Lower lobe of right lung (tissue), 2 donors: ENCODE data around the gene HS3ST3B1. TPM values are rescaled to one million over a fixed set of nuclear protein-coding genes. Genes with fewer than 3 reads are reported as not detected.

Experiments used
- ATAC-seq, 2 donors: fragments of 200-7000 bp; cut with Tn5 transposase; one replicate each; pipeline ENCODE4 v1.9.1; 2020 to 2022; ENCODE audit warnings: mild to moderate bottlenecking in 2 of 2, moderate library complexity in 2 of 2
- DNase-seq: peaks from one replicate; pipeline ENCODE4 v3.0.0-alpha.2; 2020
- H3K27ac ChIP-seq: fragments of 200-600 bp; one replicate; pipeline ENCODE4 v1.8.0; 2022
- H3K27me3 ChIP-seq: fragments of 200-600 bp; one replicate; pipeline ENCODE4 v1.8.0; 2022; ENCODE audit warnings: low read depth
- H3K36me3 ChIP-seq: fragments of 200-600 bp; one replicate; pipeline ENCODE4 v1.8.0; 2022; ENCODE audit warnings: mild to moderate bottlenecking
- H3K4me1 ChIP-seq: fragments of 200-600 bp; one replicate; pipeline ENCODE4 v1.8.0; 2022
- H3K4me3 ChIP-seq: fragments of 200-600 bp; one replicate; pipeline ENCODE4 v1.8.0; 2022; ENCODE audit warnings: mild to moderate bottlenecking
- H3K9me3 ChIP-seq: fragments of 200-600 bp; one replicate; pipeline ENCODE4 v1.8.0; 2022
- intact Hi-C: fragments of 100-400 bp; cut with DNase I; formaldehyde crosslinking; loops from one replicate; pipeline ENCODE4 v1.11.0; 2022
- total RNA-seq: library from RNA; stranded (reverse); fragmentation: NEBNext Ultra II Directional; extraction: Animal tissue kit (Norgen Biotek cat#: 25700); gene quantifications from one replicate; pipeline ENCODE4 v1.2.1, GENCODE V29; 2021
- TF ChIP-seq, protein P1 (sequence below): fragments of 200-600 bp; IDR thresholded peaks from one replicate; pipeline ENCODE4 v1.8.0; 2022; ENCODE audit warnings: antibody characterized with exemption, mild to moderate bottlenecking
- donor health status: DM: no; HTN: yes; CAD: no; lungs with severe emphysema.

HS3ST3B1 gene
- total RNA-seq, 1 donor from 2014 or later: 3.4 TPM

DNA sequence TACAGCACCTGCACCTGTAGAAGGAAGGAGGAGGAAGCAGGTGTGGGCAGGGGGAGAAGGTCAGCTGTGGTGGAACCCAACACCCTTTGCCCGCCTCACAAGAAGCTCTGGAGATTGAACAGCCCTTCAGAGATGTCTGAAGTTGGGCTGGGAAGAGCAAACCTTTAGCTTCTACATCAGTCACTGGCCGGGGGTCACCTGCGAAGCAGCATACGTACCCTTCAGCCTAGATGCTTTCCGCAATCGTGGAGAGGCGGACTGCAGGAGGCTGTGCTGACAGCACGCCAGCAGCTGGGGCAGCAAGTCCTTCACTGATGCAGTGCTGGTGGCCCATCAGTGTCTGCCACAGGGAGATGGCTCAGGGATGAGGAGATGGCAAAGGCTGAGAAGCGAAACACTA lies 5.2 kb upstream of the HS3ST3B1 start:
- intact Hi-C loops: no loop called here

DNA sequence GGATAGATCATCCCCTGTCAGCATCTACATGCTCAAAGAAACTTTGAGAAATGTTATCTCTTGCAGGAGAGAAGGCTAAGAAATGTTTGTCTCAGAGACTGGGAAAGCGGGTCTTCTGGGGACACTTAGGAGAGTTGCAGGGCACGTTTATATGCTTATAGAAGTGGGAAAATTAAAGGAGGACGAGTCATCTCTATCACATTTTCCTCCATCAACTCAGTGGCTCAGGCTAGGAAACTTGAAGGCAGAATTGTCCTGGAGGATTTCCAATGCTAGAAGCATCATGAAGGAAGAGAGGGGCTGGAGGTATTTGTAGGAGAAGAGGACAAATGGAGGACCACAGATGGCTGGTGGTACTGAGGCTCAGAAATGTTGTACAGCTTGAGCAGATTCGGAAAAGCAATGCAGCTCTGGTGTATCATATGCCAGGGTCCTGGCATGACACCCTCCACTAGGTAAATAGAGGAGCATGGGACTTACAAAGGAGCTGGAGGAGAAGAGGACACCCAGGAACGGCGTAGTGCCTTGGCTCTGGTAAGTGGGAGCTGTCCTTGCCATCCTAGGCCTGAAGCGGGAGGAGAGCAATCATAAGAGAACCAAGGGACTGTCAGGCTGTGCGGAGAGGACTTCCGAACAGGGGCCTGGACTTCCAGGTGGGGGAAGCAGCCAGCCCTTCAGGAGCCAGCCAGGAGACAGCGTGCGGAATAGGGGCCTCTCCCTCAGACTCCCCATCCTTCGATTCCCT lies 4.5 kb upstream of the HS3ST3B1 start:
- Histone ChIP-seq H3K36me3 (no peaks in the 10 kb centered on the region), H3K27me3 (peaks cover 81% of the 10 kb centered on the region), H3K4me3 (no peak overlapping the region), H3K4me1 (peaks cover 14% of the 10 kb centered on the region), H3K27ac (no peak overlapping the region), H3K9me3 (no peaks in the 10 kb centered on the region)
- TF ChIP-seq, protein P1, sequence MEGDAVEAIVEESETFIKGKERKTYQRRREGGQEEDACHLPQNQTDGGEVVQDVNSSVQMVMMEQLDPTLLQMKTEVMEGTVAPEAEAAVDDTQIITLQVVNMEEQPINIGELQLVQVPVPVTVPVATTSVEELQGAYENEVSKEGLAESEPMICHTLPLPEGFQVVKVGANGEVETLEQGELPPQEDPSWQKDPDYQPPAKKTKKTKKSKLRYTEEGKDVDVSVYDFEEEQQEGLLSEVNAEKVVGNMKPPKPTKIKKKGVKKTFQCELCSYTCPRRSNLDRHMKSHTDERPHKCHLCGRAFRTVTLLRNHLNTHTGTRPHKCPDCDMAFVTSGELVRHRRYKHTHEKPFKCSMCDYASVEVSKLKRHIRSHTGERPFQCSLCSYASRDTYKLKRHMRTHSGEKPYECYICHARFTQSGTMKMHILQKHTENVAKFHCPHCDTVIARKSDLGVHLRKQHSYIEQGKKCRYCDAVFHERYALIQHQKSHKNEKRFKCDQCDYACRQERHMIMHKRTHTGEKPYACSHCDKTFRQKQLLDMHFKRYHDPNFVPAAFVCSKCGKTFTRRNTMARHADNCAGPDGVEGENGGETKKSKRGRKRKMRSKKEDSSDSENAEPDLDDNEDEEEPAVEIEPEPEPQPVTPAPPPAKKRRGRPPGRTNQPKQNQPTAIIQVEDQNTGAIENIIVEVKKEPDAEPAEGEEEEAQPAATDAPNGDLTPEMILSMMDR: no peak
- intact Hi-C loops: no loop called here
- ATAC-seq: no peak
- DNase-seq: no peak

More for the DNA sequence above, 5.2 kb upstream of the HS3ST3B1 start:
- Histone ChIP-seq H3K9me3 (no peaks in the 10 kb centered on the region), H3K4me3 (no peak overlapping the region), H3K27ac (no peak overlapping the region), H3K36me3 (no peaks in the 10 kb centered on the region), H3K27me3 (peaks cover 80% of the 10 kb centered on the region), H3K4me1 (peaks cover 12% of the 10 kb centered on the region)
- no peak for DNase-seq
- ATAC-seq: no peak
- TF ChIP-seq, protein P1: no peak

DNA sequence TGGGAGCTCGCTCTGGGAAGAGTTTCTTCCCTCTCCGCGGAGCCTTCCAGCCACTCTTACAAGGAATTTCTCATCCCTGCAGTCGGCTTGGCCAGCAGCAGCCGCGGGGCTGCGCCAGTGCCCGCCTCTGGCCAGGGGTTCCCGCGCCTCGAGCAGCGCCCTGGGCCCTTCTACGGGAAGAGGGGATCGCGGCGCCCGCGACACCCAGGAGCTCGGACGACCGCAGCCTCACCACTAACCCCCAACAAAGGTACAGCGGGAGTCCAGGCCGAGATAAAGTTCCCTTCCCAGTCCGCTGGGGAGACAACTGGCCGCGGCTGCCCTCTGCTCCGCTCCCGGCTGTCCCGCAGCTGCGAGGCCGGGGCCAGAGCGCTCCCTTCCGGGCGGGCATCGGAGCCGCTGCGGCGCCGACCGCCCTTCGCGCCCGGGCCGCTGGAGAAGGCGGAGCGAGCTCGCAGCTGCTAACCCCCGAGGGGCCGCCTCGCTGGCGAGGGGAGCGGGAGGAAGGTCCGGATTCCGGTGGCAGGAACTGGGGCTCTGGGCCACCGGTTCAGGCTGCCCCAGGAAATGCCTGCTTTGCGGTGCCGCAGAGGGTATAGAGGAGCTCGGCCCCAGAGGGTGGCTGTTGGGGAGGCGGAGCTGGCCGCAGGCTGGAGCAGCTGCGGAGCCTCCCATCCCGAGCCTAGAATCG lies 3.6 kb upstream of the HS3ST3B1 start:
- ATAC-seq: peak in 1 of 2 donors; percentile 28

DNA sequence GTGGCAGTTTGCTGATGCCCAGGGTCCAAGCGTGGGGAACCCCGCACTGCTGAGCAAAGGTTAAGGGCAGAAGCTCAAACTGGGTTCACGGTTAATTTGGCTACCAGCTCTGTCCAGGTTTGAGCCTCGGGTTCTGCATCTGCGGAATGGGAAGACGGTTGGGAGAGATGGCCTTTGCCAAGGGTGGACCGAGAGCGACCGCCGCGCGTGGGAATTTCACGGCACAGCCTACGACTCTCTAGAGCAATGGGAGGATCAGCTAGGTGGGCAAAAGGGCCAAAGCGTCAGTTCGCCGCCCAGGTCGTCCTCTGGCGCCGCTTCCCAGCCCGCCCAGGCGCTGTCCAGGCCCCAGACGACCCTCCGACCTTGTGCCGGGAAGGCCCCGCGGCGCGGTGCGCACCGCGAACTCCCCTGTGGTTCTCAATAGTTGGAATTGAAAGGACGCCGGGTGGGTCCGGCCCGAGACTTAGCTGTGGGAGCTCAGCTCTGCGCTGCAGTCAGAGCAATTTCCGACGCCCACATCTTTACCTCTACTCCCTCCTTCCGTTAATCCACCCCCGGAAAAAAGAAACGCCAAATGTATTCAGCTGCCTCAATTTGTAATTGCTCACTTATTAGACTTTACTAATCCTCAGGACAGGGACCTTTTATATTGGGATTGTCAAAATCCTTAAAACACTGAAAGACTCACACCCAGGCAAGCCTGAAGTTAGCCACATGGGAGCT lies 2.5 kb upstream of the HS3ST3B1 start:
- ATAC-seq (no peak), DNase-seq (no peak)
- no peak overlapping the region for H3K4me3 ChIP-seq
- H3K27me3 ChIP-seq: peaks cover 88% of the 10 kb centered on the region
- intact Hi-C loops: no loop called here
- peaks cover 33% of the 10 kb centered on the region for H3K4me1 ChIP-seq
- no peaks in the 10 kb centered on the region for H3K9me3 ChIP-seq
- H3K36me3 ChIP-seq: no peaks in the 10 kb centered on the region
- H3K27ac ChIP-seq: no peak overlapping the region
- TF ChIP-seq, protein P1: no peak

More for the DNA sequence above, 3.6 kb upstream of the HS3ST3B1 start:
- intact Hi-C loops: no loop called here
- Histone ChIP-seq H3K27me3 (peaks cover 89% of the 10 kb centered on the region), H3K4me3 (peak overlapping the region; percentile 44), H3K27ac (no peak overlapping the region), H3K9me3 (no peaks in the 10 kb centered on the region), H3K36me3 (no peaks in the 10 kb centered on the region), H3K4me1 (peaks cover 24% of the 10 kb centered on the region)
- TF ChIP-seq, protein P1: peak; percentile 37
- DNase-seq: peak; percentile 54

DNA sequence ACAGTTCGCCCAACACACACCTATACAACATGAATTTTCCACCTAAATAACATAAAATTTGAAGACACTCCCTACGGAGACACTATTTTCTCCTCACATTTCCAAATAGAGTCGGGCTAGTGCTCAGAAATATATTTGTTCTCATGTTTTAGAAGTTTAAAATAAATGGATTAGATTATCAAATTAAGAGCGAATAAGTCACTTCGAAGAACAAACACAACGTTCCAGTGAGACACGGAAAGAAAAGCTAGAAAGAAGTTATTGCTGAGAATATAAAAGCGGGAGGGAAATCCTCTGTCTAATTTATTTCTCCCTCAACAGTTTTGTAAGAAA lies 2.0 kb upstream of the HS3ST3B1 start:
- TF ChIP-seq, protein P1: no peak
- intact Hi-C loops: no loop called here
- Histone ChIP-seq H3K36me3 (no peaks in the 10 kb centered on the region), H3K4me1 (peaks cover 38% of the 10 kb centered on the region), H3K4me3 (peak overlapping the region; percentile 66), H3K27me3 (peaks cover 88% of the 10 kb centered on the region), H3K27ac (no peak overlapping the region), H3K9me3 (no peaks in the 10 kb centered on the region)
- ATAC-seq: no peak
- DNase-seq: no peak
